Small intestine (tissue), 16 donors: ENCODE measurements around the gene SEL1L. TPM values are rescaled to one million over a fixed set of nuclear protein-coding genes. Genes with fewer than 3 reads are reported as not detected.

ENCODE experiments used
- DNase-seq, 2 donors: peaks; one replicate each; pipeline versions ENCODE4 v3.0.0 to v3.0.0-alpha.2; 2013
- FAIRE-seq: peaks from 2 replicates; lab custom pipeline; 2012; peaks lifted over from hg19 to GRCh38; lab: Jason Lieb, UNC
- H3K27ac ChIP-seq, 3 donors: one replicate each; pipeline ENCODE4 v1.5.1; 2013; ENCODE audit warnings: low read length in 2 of 3, mild to moderate bottlenecking in 2 of 3, control low read depth in 1 of 3, inconsistent platforms in 1 of 3, low read depth in 1 of 3, moderate library complexity in 1 of 3
- H3K27me3 ChIP-seq, 3 donors: one replicate each; pipeline ENCODE4 v1.6.1; 2013; ENCODE audit warnings: low read length in 3 of 3, inconsistent platforms in 1 of 3; ENCODE audit not compliant: control insufficient read depth in 3 of 3, insufficient read depth in 3 of 3
- H3K36me3 ChIP-seq, 3 donors: one replicate each; pipeline ENCODE4 v1.6.1; 2013; ENCODE audit warnings: low read length in 3 of 3, inconsistent platforms in 1 of 3, low read depth in 1 of 3, mild to moderate bottlenecking in 1 of 3, moderate library complexity in 1 of 3; ENCODE audit not compliant: control insufficient read depth in 3 of 3, insufficient read depth in 2 of 3
- H3K4me1 ChIP-seq, 3 donors: one replicate each; pipeline ENCODE4 v1.6.1; 2013; ENCODE audit warnings: low read length in 2 of 3, inconsistent platforms in 1 of 3, low read depth in 1 of 3, mild to moderate bottlenecking in 1 of 3, moderate library complexity in 1 of 3; ENCODE audit not compliant: control insufficient read depth in 3 of 3, insufficient read depth in 2 of 3
- H3K4me3 ChIP-seq, 3 donors: one replicate each; pipeline ENCODE4 v1.5.1; 2013; ENCODE audit warnings: low read length in 3 of 3, control low read depth in 1 of 3, inconsistent platforms in 1 of 3, low read depth in 1 of 3, mild to moderate bottlenecking in 1 of 3, moderate library complexity in 1 of 3
- H3K9me3 ChIP-seq, 2 donors: one replicate each; pipeline ENCODE4 v1.6.1; 2013; ENCODE audit warnings: low read depth in 1 of 2, low read length in 1 of 2; ENCODE audit not compliant: control insufficient read depth in 2 of 2, insufficient read depth in 1 of 2
- WGBS, 3 donors: extraction: QIAGEN DNeasy Blood & Tissue Kit; methylation state at CpG; one replicate each; pipeline ENCODE4 v1.1.7; 2013; 5-methylcytosine and 5-hydroxymethylcytosine counted together
- long read RNA-seq, 10 donors: transcript quantifications; one replicate each; lab custom pipeline, GENCODE V29; 2026
- polyA plus RNA-seq, 4 donors: library from polyadenylated mRNA; stranded (reverse) in 3 of 4; unstranded in 1 of 4; fragments of 200-250 nt in 3 of 4; fragments of 120-200 nt in 1 of 4; gene quantifications; one replicate each; pipeline versions ENCODE4 v1.2.1 to v1.2.3, GENCODE V29; 2013
- donor health status: healthy with polysubstance abuse.
- donor health status: control.
- donor health status: control.
- donor health status: Bipolar disorder and iron deficiency.
- donor health status: healthy.

SEL1L gene
- 10 to 100 TPM in 2 of 4 donors, 1 to 10 TPM in 2; 7.4 to 63.2 (median 15.5) TPM for polyA plus RNA-seq
- long read RNA-seq, donor 1, result 0 reads
- long read RNA-seq, donor 2, full-length matches to known transcripts, result 3 of 3 reads
- long read RNA-seq, donor 2, partial matches to known transcripts, result 0 of 3 reads
- long read RNA-seq, donor 2, other reads (novel, unspliced or antisense), result 0 of 3 reads
- long read RNA-seq, donor 3, result 0 reads
- long read RNA-seq, donor 4, result 0 reads
- long read RNA-seq, donor 5, full-length matches to known transcripts, result 2 of 2 reads
- long read RNA-seq, donor 5, partial matches to known transcripts, result 0 of 2 reads
- long read RNA-seq, donor 5, other reads (novel, unspliced or antisense), result 0 of 2 reads
- long read RNA-seq, donor 6, full-length matches to known transcripts, result 4 of 27 reads
- long read RNA-seq, donor 6, partial matches to known transcripts, result 23 of 27 reads
- long read RNA-seq, donor 6, other reads (novel, unspliced or antisense), result 0 of 27 reads
- long read RNA-seq, donor 7, result 0 reads
- long read RNA-seq, donor 8, result 0 reads
- long read RNA-seq, donor 9, full-length matches to known transcripts, result 2 of 2 reads
- long read RNA-seq, donor 9, partial matches to known transcripts, result 0 of 2 reads
- long read RNA-seq, donor 9, other reads (novel, unspliced or antisense), result 0 of 2 reads
- long read RNA-seq, donor 10, full-length matches to known transcripts, result 7 of 7 reads
- long read RNA-seq, donor 10, partial matches to known transcripts, result 0 of 7 reads
- long read RNA-seq, donor 10, other reads (novel, unspliced or antisense), result 0 of 7 reads

GRCh38 chr14:81533536-81534343 lies at the start of gene SEL1L:
Gene SEL1L, minus strand, starts transcription at chr14:81533853. Its CDS starts 109 bp downstream, at chr14:81533744.
- whole genome bisulfite sequencing, 3 donors, result 0% methylated on average over 40 to 50 of the region's 50 CpGs
- Histone ChIP-seq H3K27ac (peak within 1 kb of the TSS; percentile 55 to 79 (median 71)), H3K36me3 (peaks cover 0 to 3% (median 0%) of the 10 kb centered on the region in 3 donors), H3K4me3 (peak within 1 kb of the TSS; percentile 93 to 99 (median 95)), H3K27me3 (no peaks in the 10 kb centered on the region), H3K9me3 (peaks cover 0 to 8% of the 10 kb centered on the region in 2 donors), H3K4me1 (peaks cover 8 to 15% (median 9%) of the 10 kb centered on the region in 3 donors)
- FAIRE-seq (peak; percentile 98), DNase-seq (peak; percentile 100)

GRCh38 chr14:81582420-81582819 lies 48.8 kb upstream of the SEL1L start:
- H3K36me3 ChIP-seq, result no peaks in the 10 kb centered on the region
- H3K4me1 ChIP-seq, result no peaks in the 10 kb centered on the region
- H3K27ac ChIP-seq, result no peak overlapping the region
- peaks cover 0 to 3% of the 10 kb centered on the region in 2 donors for H3K9me3 ChIP-seq
- WGBS, 3 donors, result 77 to 80% (median 79%) methylated on average over 3 of the region's 3 CpGs
- DNase-seq (no peak), FAIRE-seq (no peak)
- H3K27me3 ChIP-seq, result peaks cover 0 to 1% (median 0%) of the 10 kb centered on the region in 3 donors
- H3K4me3 ChIP-seq, result no peak overlapping the region

GRCh38 chr14:81579115-81579514 lies 45.5 kb upstream of the SEL1L start:
- WGBS, 3 donors, result 29 to 54% (median 50%) methylated on average over 2 of the region's 2 CpGs
- no peaks in the 10 kb centered on the region for H3K4me1 ChIP-seq
- DNase-seq (peak in 1 of 2 donors; percentile 46), FAIRE-seq (no peak)
- no peak overlapping the region for H3K4me3 ChIP-seq
- H3K36me3 ChIP-seq, result no peaks in the 10 kb centered on the region
- H3K27me3 ChIP-seq, result peaks cover 0 to 3% (median 0%) of the 10 kb centered on the region in 3 donors
- no peaks in the 10 kb centered on the region for H3K9me3 ChIP-seq
- H3K27ac ChIP-seq, result no peak overlapping the region

DNA sequence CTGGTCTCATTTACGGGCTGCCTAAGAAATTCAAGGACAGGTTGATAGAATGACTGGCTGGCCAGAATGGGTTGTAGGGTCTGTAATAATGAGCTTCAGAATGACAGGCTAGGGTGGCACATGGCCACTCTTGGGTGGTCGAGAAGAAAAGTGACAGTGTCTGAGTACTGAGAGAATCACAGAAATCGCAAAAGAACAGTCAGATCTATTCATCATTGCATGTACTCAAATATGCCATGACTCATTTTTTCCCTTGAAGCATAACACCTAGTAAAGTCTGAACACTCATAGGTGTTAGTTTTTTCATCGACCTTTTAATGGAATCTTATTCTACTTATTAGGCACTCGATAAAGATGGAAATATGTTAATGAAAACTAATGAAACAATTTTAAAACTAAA lies 37.8 kb upstream of the SEL1L start:
- WGBS, 3 donors, result 77 to 82% (median 81%) methylated on average over 5 of the region's 5 CpGs
- FAIRE-seq, result no peak

DNA sequence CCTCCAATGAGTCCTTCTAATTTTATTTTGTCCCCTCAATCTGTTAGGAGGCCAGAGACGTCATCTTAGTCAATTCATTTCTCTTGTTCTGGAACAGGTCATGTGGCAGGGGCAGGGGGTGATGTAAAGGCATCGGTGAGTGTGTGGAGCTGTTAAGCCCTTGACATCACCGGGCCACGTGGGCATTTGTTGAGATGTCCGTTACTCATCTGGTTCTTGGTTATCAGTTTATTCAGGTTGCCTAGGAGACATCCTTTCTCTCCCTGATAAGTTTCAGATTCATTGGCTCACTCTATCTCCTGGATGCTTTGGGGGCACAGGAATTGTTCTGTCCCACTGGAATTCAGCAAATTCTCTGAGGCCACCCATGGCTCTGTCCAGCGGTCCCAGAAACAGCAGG lies 33.6 kb upstream of the SEL1L start:
- Histone ChIP-seq H3K9me3 (no peaks in the 10 kb centered on the region), H3K4me1 (no peaks in the 10 kb centered on the region), H3K36me3 (no peaks in the 10 kb centered on the region), H3K27ac (no peak overlapping the region), H3K4me3 (no peak overlapping the region), H3K27me3 (peaks cover 0 to 2% (median 0%) of the 10 kb centered on the region in 3 donors)
- 63 to 77% (median 65%) methylated on average over 6 of the region's 6 CpGs for WGBS, 3 donors
- FAIRE-seq (no peak), DNase-seq (no peak)

More for the DNA sequence above, 37.8 kb upstream of the SEL1L start:
- Histone ChIP-seq H3K4me1 (no peaks in the 10 kb centered on the region), H3K9me3 (no peaks in the 10 kb centered on the region), H3K27ac (no peak overlapping the region), H3K36me3 (no peaks in the 10 kb centered on the region), H3K27me3 (peaks cover 0 to 5% (median 0%) of the 10 kb centered on the region in 3 donors), H3K4me3 (no peak overlapping the region)
- DNase-seq, result no peak

- Histone ChIP-seq H3K9me3 (no peaks in the 10 kb centered on the region), H3K4me1 (no peaks in the 10 kb centered on the region), H3K27me3 (peaks cover 0 to 2% (median 0%) of the 10 kb centered on the region in 3 donors), H3K4me3 (no peak overlapping the region), H3K27ac (no peak overlapping the region), H3K36me3 (no peaks in the 10 kb centered on the region)
- peak; percentile 35 to 55 for DNase-seq
- WGBS, 3 donors, result 37 to 43% (median 41%) methylated on average over 7 of the region's 7 CpGs
- no peak for FAIRE-seq
Measured at GRCh38 chr14:81565441-81566290, 32.0 kb upstream of the SEL1L start.

- H3K27me3 ChIP-seq, result peaks cover 0 to 2% (median 0%) of the 10 kb centered on the region in 3 donors
- H3K9me3 ChIP-seq, result peaks cover 0 to 5% of the 10 kb centered on the region in 2 donors
- DNase-seq, result no peak
- no peaks in the 10 kb centered on the region for H3K36me3 ChIP-seq
- no peak for FAIRE-seq
- H3K4me1 ChIP-seq, result no peaks in the 10 kb centered on the region
- no peak overlapping the region for H3K4me3 ChIP-seq
- H3K27ac ChIP-seq, result no peak overlapping the region
- WGBS, 3 donors, result 66 to 74% (median 67%) methylated on average over 2 of the region's 2 CpGs
Measured at GRCh38 chr14:81562818-81563217, 29.2 kb upstream of the SEL1L start.
